ENCODE measurements around the gene HOXD13. TPM values are rescaled to one million over a fixed set of nuclear protein-coding genes. Genes with fewer than 3 reads are reported as not detected.

Gene HOXD13
- total and polyA plus RNA-seq, 2 donors (not counting 3 experiments of a cell fraction or from before 2014, with no cell fraction given), result not detected

- Histone ChIP-seq H3K79me2 (ENCODE audit: control insufficient read depth, insufficient read depth, low read length) (no peaks in the 10 kb centered on the region), H3K9me3 (replicated peaks; ENCODE audit: control insufficient read depth, insufficient read depth, low read length) (no peaks in the 10 kb centered on the region), H2AFZ (ENCODE audit: low read depth, low read length) (no peak overlapping the region), H3K9me1 (replicated peaks; ENCODE audit: control insufficient read depth, extremely low read depth, insufficient read depth, low read length) (no peaks in the 10 kb centered on the region), H3K4me3 (replicated peaks in 1 of 3; ENCODE audit: insufficient read depth in 1 of 3, low read depth in 1 of 3, low read length in 3 of 3) (no peak overlapping the region), H4K20me1 (replicated peaks; ENCODE audit: control insufficient read depth, extremely low read depth, insufficient read depth, low read length) (peaks cover 6% of the 10 kb centered on the region), H3K27ac (ENCODE audit: insufficient read depth, low read depth, low read length) (no peak overlapping the region), H3K4me1 (ENCODE audit: control insufficient read depth, extremely low read depth, insufficient read depth, low read length) (peaks cover 5% of the 10 kb centered on the region), H3K36me3 (ENCODE audit: control insufficient read depth in 2 of 2, extremely low read depth in 1 of 2, insufficient read depth in 2 of 2, low read length in 2 of 2) (no peaks in the 10 kb centered on the region), H3K9ac (replicated peaks; ENCODE audit: extremely low read depth, insufficient read depth, low read length) (no peak overlapping the region), H3K27me3 (ENCODE audit: control insufficient read depth in 2 of 2, insufficient read depth in 2 of 2, low read length in 2 of 2) (peaks cover 87 to 97% of the 10 kb centered on the region in 2 experiments), H3K4me2 (ENCODE audit: insufficient read depth, low read length) (no peak overlapping the region)
- ChIA-PET CTCF (interaction anchor here (1.2 to 6.0 kb wide), 9 partner anchors 10 to 1633 kb away, joined by 3 to 113 read pairs (median 15); no protein-coding TSS in a partner anchor), POLR2A (no interaction called here)
- FAIRE-seq (no peak), DNase-seq (ENCODE audit: low read depth, low spot score) (no peak)
- BruUV-seq (replicated peaks), result no TSS peak
- TF ChIP-seq MYC (IDR thresholded peaks at IDR 0.05; ENCODE audit: low read depth, low read length) (no peak), GATA2 (IDR thresholded peaks at IDR 0.05; ENCODE audit: insufficient read depth, insufficient read length, low read depth, low read length) (no peak)
- dilution Hi-C loops (cut with MboI; ENCODE audit: extremely low pct_ligation_motif_present, low sequenced_read_pairs), result no loop called here
- intact Hi-C loops (cut with micrococcal nuclease), result loop anchor here (5.0 kb wide), 2 partner anchors 783 to 1393 kb away; no protein-coding TSS in a partner anchor
These were observed 2.9 kb downstream of the HOXD13 start for GRCh38 chr2:176095421-176095820.

GRCh38 chr2:176096243-176096985, 3.9 kb downstream of the HOXD13 start:
- peak overlapping the region; percentile 34 for H3K4me2 ChIP-seq (ENCODE audit: insufficient read depth, low read length)
- no peaks in the 10 kb centered on the region for H3K9me3 ChIP-seq (replicated peaks; ENCODE audit: control insufficient read depth, insufficient read depth, low read length)
- H3K4me1 ChIP-seq (ENCODE audit: control insufficient read depth, extremely low read depth, insufficient read depth, low read length), result peaks cover 5% of the 10 kb centered on the region
- CTCF ChIA-PET, result interaction anchor here (0.8 to 6.0 kb wide), 16 partner anchors 9 to 1634 kb away, joined by 3 to 113 read pairs (median 10); no protein-coding TSS in a partner anchor
- no peak overlapping the region for H2AFZ ChIP-seq (ENCODE audit: low read depth, low read length)
- H3K27me3 ChIP-seq (ENCODE audit: control insufficient read depth in 2 of 2, insufficient read depth in 2 of 2, low read length in 2 of 2), result peaks cover 88 to 97% of the 10 kb centered on the region in 2 experiments
- H4K20me1 ChIP-seq (replicated peaks; ENCODE audit: control insufficient read depth, extremely low read depth, insufficient read depth, low read length), result peaks cover 6% of the 10 kb centered on the region
- DNase-seq (ENCODE audit: low read depth, low spot score) (peak; percentile 46), FAIRE-seq (peak; percentile 26)
- no TSS peak for BruUV-seq (replicated peaks)
- no peaks in the 10 kb centered on the region for H3K36me3 ChIP-seq (ENCODE audit: control insufficient read depth in 2 of 2, extremely low read depth in 1 of 2, insufficient read depth in 2 of 2, low read length in 2 of 2)
- H3K9me1 ChIP-seq (replicated peaks; ENCODE audit: control insufficient read depth, extremely low read depth, insufficient read depth, low read length), result no peaks in the 10 kb centered on the region
- no peaks in the 10 kb centered on the region for H3K79me2 ChIP-seq (ENCODE audit: control insufficient read depth, insufficient read depth, low read length)
- no peak overlapping the region for H3K27ac ChIP-seq (ENCODE audit: insufficient read depth, low read depth, low read length)
- dilution Hi-C loops (cut with MboI; ENCODE audit: extremely low pct_ligation_motif_present, low sequenced_read_pairs) (no loop called here), intact Hi-C loops (cut with micrococcal nuclease) (loop anchor here (2.0 to 5.0 kb wide), 3 partner anchors 16 to 1394 kb away; no protein-coding TSS in a partner anchor)
- H3K9ac ChIP-seq (replicated peaks; ENCODE audit: extremely low read depth, insufficient read depth, low read length), result no peak overlapping the region
- TF ChIP-seq FOS (IDR thresholded peaks at IDR 0.05; ENCODE audit: borderline replicate concordance, insufficient read depth, low read length), result no peak
- no peak for TF ChIP-seq EZH2 (IDR thresholded peaks at IDR 0.05; ENCODE audit: borderline replicate concordance, low read depth, low read length, severe bottlenecking)
- no peak for TF ChIP-seq CTCF (IDR thresholded peaks at IDR 0.05; ENCODE audit: extremely low read depth in 1 of 2, insufficient read depth in 1 of 2, low read depth in 1 of 2, low read length in 2 of 2)
- no peak for TF ChIP-seq POLR2AphosphoS5 (IDR thresholded peaks at IDR 0.05; ENCODE audit: insufficient read depth, low read depth, low read length)
- no peak for TF ChIP-seq JUN (IDR thresholded peaks at IDR 0.05; ENCODE audit: borderline replicate concordance, insufficient read depth, insufficient read length, low read depth)
- no peak for TF ChIP-seq GATA2 (IDR thresholded peaks at IDR 0.05; ENCODE audit: insufficient read depth, insufficient read length, low read depth, low read length)
- TF ChIP-seq POLR2A (IDR thresholded peaks at IDR 0.05; ENCODE audit: low read depth, low read length), result no peak
- POLR2A ChIA-PET, result no interaction called here
- no peak overlapping the region for H3K4me3 ChIP-seq (replicated peaks in 1 of 3; ENCODE audit: insufficient read depth in 1 of 3, low read depth in 1 of 3, low read length in 3 of 3)
